GM19397 (cell line): ENCODE measurements around the gene SPDYE18.
"Not testable (repeated sequence)": the region's sequence is repeated elsewhere in the genome, so short reads cannot be mapped to it uniquely, and the experiment has no call there.

Source experiments
- ATAC-seq: cut with Tn5 transposase; IDR thresholded peaks from one replicate; pipeline ENCODE4 v1.9.1; 2021; ENCODE audit warnings: mild to moderate bottlenecking, moderate library complexity; ENCODE audit not compliant: unreplicated experiment

Gene SPDYE18

GRCh38 chr7:77062557-77062956 lies at the start of gene SPDYE18:
Gene SPDYE18, minus strand, starts transcription at chr7:77062558. Its CDS starts 2,046 bp downstream, at chr7:77060512.
- ATAC-seq, result not testable (repeated sequence)

GRCh38 chr7:77108362-77108761 lies 46.0 kb upstream of the SPDYE18 start:
- not testable (repeated sequence) for ATAC-seq

- ATAC-seq, result not testable (repeated sequence)
Measured at GRCh38 chr7:77107659-77108058, 45.3 kb upstream of the SPDYE18 start.

- not testable (repeated sequence) for ATAC-seq
Measured at GRCh38 chr7:77105904-77106303, 43.5 kb upstream of the SPDYE18 start.

- ATAC-seq, result not testable (repeated sequence)
Measured at GRCh38 chr7:77102671-77103070, 40.3 kb upstream of the SPDYE18 start.

- ATAC-seq, result not testable (repeated sequence)
Measured at GRCh38 chr7:77101187-77101586, 38.8 kb upstream of the SPDYE18 start.

GRCh38 chr7:77100501-77100900 lies 38.1 kb upstream of the SPDYE18 start:
- ATAC-seq, result not testable (repeated sequence)

- ATAC-seq, result not testable (repeated sequence)
Measured at GRCh38 chr7:77092301-77092700, 29.9 kb upstream of the SPDYE18 start.

GRCh38 chr7:77082192-77082591 lies 19.8 kb upstream of the SPDYE18 start:
- ATAC-seq, result not testable (repeated sequence)

- not testable (repeated sequence) for ATAC-seq
Measured at GRCh38 chr7:77080236-77080635, 17.9 kb upstream of the SPDYE18 start.

GRCh38 chr7:77079624-77080023 lies 17.3 kb upstream of the SPDYE18 start:
- not testable (repeated sequence) for ATAC-seq

GRCh38 chr7:77079112-77079511 lies 16.8 kb upstream of the SPDYE18 start:
- ATAC-seq, result not testable (repeated sequence)

GRCh38 chr7:77077060-77077459 lies 14.7 kb upstream of the SPDYE18 start:
- ATAC-seq, result not testable (repeated sequence)

GRCh38 chr7:77074786-77075396 lies 12.5 kb upstream of the SPDYE18 start:
- not testable (repeated sequence) for ATAC-seq

GRCh38 chr7:77071108-77071507 lies 8.8 kb upstream of the SPDYE18 start:
- not testable (repeated sequence) for ATAC-seq

GRCh38 chr7:77065869-77066268 lies 3.5 kb upstream of the SPDYE18 start:
- ATAC-seq, result not testable (repeated sequence)

GRCh38 chr7:77063732-77064131 lies 1.4 kb upstream of the SPDYE18 start:
- not testable (repeated sequence) for ATAC-seq

GRCh38 chr7:77032261-77032660 lies 30.1 kb downstream of the SPDYE18 start, which contains the start of gene SPDYE17:
Gene SPDYE17, minus strand, starts transcription at chr7:77032361. Its CDS starts 1,791 bp downstream, at chr7:77030570.
- not testable (repeated sequence) for ATAC-seq

GRCh38 chr7:77026349-77026748 lies 36.0 kb downstream of the SPDYE18 start:
- ATAC-seq, result not testable (repeated sequence)

GRCh38 chr7:77010074-77010680 lies 52.2 kb downstream of the SPDYE18 start:
- not testable (repeated sequence) for ATAC-seq

- ATAC-seq, result not testable (repeated sequence)
Measured at GRCh38 chr7:77008000-77008399, 54.4 kb downstream of the SPDYE18 start.
